MG63 (cell line): ENCODE data around the gene BBS9. TPM values are rescaled to one million over a fixed set of nuclear protein-coding genes. Genes with fewer than 3 reads are reported as not detected.

Experiments
- DNase-seq: peaks from one replicate; pipeline ENCODE4 v3.0.0-alpha.2; 2020
- H3K27me3 ChIP-seq: fragments of 250-450 bp; sonication (Bioruptor Pico); 2 replicates; pipeline ENCODE4 v1.5.1; 2020; ENCODE audit warnings: mild to moderate bottlenecking, moderate library complexity
- H3K36me3 ChIP-seq: fragments of 250-450 bp; sonication (Bioruptor Pico); 2 replicates; pipeline ENCODE4 v1.5.1; 2020; ENCODE audit warnings: mild to moderate bottlenecking, moderate library complexity
- H3K4me3 ChIP-seq: fragments of 250-450 bp; sonication (Bioruptor Pico); 2 replicates; pipeline ENCODE4 v1.5.1; 2020; ENCODE audit warnings: mild to moderate bottlenecking, moderate library complexity
- H3K9me3 ChIP-seq: fragments of 250-450 bp; sonication (Bioruptor Pico); 2 replicates; pipeline ENCODE4 v1.5.1; 2020; ENCODE audit warnings: mild to moderate bottlenecking, moderate library complexity
- total RNA-seq: library from RNA; depleted of rRNA; stranded (reverse); fragments of >200 nt; shearing (Covaris generic); gene quantifications from 2 replicates; pipeline ENCODE4 v1.2.3, GENCODE V29; 2014; ENCODE audit warnings: low replicate concordance

BBS9 gene
- total RNA-seq, 1 experiment from 2014 or later, result 25.7 TPM

DNA sequence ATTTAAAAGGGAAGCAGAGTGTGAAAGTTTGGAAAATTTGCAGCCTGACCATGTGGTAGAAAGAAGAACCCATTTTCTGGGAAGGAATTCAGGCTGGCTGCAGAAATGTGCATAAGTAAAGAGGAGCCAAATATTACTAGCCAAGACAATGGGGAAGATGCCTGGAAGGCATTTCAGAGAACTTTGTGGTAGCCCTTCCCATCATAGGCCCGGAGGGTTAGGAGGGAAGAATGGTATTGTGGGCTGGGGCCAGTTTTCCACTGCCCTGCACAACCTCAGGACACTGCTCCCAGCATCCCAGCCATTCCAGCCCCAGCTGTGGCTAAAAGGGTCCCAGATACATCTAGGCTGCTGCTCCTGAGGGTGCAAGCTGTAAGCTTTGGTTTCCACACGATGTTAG lies 497.5 kb downstream of the BBS9 start:
- Histone ChIP-seq H3K36me3 (no peaks in the 10 kb centered on the region), H3K27me3 (no peaks in the 10 kb centered on the region), H3K9me3 (no peaks in the 10 kb centered on the region), H3K4me3 (no peak overlapping the region)
- DNase-seq, result no peak

- H3K4me3 ChIP-seq, result no peak overlapping the region
- no peaks in the 10 kb centered on the region for H3K27me3 ChIP-seq
- DNase-seq, result no peak
- H3K36me3 ChIP-seq, result no peaks in the 10 kb centered on the region
- no peaks in the 10 kb centered on the region for H3K9me3 ChIP-seq
Observed at GRCh38 chr7:33627741-33628140, 498.4 kb downstream of the BBS9 start.

DNA sequence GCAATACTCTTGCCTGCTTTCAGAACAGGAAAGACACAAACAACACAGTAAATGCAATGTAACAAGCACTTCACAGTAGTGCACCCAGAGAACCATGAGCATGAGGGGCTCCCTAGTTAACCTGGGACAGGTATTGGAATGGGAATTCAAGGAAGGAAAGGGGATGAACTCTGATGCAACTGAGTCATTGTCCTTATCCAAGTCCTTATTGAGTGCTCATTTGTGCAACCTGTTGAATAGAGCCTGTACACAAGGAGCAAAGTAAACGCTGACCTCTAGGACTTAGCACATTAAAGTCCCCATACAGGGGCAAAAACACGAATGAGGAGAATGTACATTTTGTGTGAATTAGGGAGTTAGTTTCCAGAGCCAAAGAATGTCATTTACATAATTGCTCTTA lies 499.5 kb downstream of the BBS9 start:
- H3K4me3 ChIP-seq, result no peak overlapping the region
- no peaks in the 10 kb centered on the region for H3K27me3 ChIP-seq
- no peaks in the 10 kb centered on the region for H3K36me3 ChIP-seq
- no peaks in the 10 kb centered on the region for H3K9me3 ChIP-seq
- no peak for DNase-seq

GRCh38 chr7:33630359-33630758 lies 501.0 kb downstream of the BBS9 start:
- DNase-seq, result no peak
- no peaks in the 10 kb centered on the region for H3K9me3 ChIP-seq
- no peak overlapping the region for H3K4me3 ChIP-seq
- no peaks in the 10 kb centered on the region for H3K36me3 ChIP-seq
- H3K27me3 ChIP-seq, result no peaks in the 10 kb centered on the region

DNA sequence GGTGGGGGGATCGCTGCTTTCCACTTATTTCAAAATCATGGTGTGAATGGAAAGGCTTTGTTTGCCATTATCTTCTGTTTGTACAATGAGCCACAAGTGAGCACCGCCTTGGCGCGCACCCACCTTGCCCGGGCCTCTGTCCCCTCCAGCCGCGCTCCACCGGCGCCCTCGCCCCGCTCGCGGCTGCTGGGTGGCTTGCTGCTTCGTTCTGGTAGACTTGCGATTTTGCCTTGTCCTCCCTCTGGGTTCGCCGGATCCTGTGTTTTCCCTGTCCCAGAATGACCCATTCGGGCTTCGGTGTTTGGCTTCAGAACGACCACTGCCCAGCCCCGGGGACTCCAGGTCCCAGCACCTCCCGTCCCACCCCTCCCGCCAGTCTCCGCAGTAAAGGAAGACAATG lies 503.0 kb downstream of the BBS9 start:
- Histone ChIP-seq H3K36me3 (no peaks in the 10 kb centered on the region), H3K27me3 (no peaks in the 10 kb centered on the region), H3K9me3 (no peaks in the 10 kb centered on the region), H3K4me3 (no peak overlapping the region)
- DNase-seq, result no peak

DNA sequence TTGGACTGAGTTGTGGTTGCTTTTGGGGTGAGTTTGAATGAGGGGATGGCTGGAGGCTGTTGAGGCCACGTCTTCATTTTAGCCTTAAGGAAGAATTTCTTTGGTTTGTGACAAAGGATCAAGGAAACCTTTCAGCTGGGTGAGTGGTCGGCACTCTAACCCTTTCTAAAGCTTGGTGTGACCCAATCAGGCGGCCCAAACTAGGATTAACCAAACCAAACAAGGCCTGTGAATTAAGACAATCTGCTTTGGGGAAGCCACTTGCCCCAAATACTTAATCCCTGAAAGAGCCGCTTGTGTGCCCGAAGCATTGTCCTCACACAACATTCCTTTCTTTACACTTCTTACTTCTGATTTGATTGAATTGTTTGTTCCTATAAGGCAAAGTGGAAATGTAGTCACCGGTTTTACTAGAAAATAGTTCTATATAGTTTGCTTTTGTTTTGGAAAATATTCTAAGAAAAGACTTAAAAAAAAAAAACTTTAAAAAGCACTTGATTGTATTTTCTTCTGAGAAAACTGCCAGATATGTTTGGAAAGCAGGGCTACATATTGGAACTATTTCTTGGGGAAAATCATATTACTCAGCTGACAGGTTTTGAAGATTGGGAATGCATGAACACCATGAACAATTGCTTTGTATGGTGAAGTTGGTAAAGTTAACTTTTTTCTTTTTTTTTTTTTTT lies 503.6 kb downstream of the BBS9 start:
- Histone ChIP-seq H3K27me3 (no peaks in the 10 kb centered on the region), H3K36me3 (no peaks in the 10 kb centered on the region), H3K4me3 (no peak overlapping the region), H3K9me3 (no peaks in the 10 kb centered on the region)
- DNase-seq, result no peak

DNA sequence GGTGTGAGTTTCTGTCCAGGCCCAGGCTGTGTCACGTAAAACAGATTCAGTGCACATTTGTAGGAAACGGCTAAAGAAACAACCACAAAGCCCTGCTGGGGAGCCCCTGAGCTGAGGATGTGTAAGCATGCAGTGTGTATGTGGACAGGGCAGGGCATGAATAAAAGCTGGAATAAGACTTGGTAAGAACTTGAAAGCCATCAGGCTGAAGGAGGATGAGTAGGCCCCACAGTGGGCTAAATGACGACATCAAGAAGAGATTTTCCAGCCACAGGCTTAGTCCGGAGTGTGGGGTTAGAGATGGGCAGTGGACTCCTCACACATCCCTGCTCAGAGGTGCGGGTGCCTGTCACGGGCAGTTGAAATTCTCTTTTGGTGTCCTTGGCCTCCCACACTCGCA lies 505.2 kb downstream of the BBS9 start:
- no peak overlapping the region for H3K4me3 ChIP-seq
- H3K36me3 ChIP-seq, result no peaks in the 10 kb centered on the region; the same call in 1 of the 2 replicates
- no peaks in the 10 kb centered on the region for H3K9me3 ChIP-seq
- no peaks in the 10 kb centered on the region for H3K27me3 ChIP-seq
- DNase-seq, result no peak

DNA sequence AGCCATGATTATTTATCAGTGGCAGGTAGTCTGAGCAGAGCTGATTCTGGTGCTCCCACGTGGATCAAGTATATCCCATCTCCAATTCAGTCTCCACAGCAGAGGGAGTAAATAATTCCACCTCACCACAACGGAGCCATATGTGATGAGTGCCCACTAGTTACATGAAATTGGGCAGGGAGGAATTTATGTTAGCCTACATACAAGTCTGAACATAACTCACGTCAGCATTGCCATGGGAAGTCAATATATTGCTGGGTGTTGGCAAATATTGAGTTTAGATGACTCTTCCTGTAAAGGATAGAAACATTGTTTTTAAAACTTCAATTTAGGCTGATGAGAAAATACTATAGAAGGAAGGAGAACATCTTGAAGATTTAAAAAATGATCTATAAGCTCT lies 507.0 kb downstream of the BBS9 start:
- Histone ChIP-seq H3K4me3 (no peak overlapping the region), H3K27me3 (no peaks in the 10 kb centered on the region), H3K36me3 (no peaks in the 10 kb centered on the region; the same call in 1 of the 2 replicates), H3K9me3 (no peaks in the 10 kb centered on the region)
- no peak for DNase-seq

GRCh38 chr7:33639552-33640197 lies 510.3 kb downstream of the BBS9 start:
- DNase-seq, result no peak

GRCh38 chr7:33640741-33641140 lies 511.4 kb downstream of the BBS9 start:
- peak; percentile 41 for DNase-seq
- no peaks in the 10 kb centered on the region for H3K27me3 ChIP-seq
- H3K36me3 ChIP-seq, result no peaks in the 10 kb centered on the region; the same call in 1 of the 2 replicates
- no peak overlapping the region for H3K4me3 ChIP-seq
- H3K9me3 ChIP-seq, result no peaks in the 10 kb centered on the region

More at GRCh38 chr7:33639552-33640197, 510.3 kb downstream of the BBS9 start:
- Histone ChIP-seq H3K27me3 (no peaks in the 10 kb centered on the region), H3K4me3 (no peak overlapping the region), H3K36me3 (no peaks in the 10 kb centered on the region; the same call in 1 of the 2 replicates), H3K9me3 (no peaks in the 10 kb centered on the region)

DNA sequence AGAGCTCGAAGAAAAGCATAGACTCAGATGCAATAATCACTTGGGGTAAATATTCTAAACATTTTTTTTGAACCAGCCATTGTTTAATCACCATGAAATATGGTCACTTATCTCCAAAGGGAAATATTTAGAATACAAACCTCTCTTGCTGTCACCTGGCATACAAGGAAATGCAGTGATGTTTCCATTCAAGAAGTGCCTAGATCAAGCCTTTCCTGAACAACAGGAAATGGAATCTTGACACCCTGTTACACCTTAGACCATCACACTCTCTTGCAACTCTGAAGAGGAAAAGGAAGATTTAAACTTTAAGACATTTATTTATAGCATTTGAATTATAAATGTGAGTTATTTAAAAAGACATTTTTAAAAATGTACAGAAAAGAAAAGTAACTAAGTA lies 512.9 kb downstream of the BBS9 start:
- peaks cover 2% of the 10 kb centered on the region for H3K36me3 ChIP-seq
- H3K27me3 ChIP-seq, result no peaks in the 10 kb centered on the region
- no peak overlapping the region for H3K4me3 ChIP-seq
- no peak for DNase-seq
- no peaks in the 10 kb centered on the region for H3K9me3 ChIP-seq

- Histone ChIP-seq H3K9me3 (no peaks in the 10 kb centered on the region), H3K4me3 (peak overlapping the region; percentile 12; the same call in 1 of the 2 replicates), H3K36me3 (peaks cover 8% of the 10 kb centered on the region), H3K27me3 (no peaks in the 10 kb centered on the region)
- DNase-seq, result no peak
Observed at GRCh38 chr7:33643530-33643929, 514.2 kb downstream of the BBS9 start.

DNA sequence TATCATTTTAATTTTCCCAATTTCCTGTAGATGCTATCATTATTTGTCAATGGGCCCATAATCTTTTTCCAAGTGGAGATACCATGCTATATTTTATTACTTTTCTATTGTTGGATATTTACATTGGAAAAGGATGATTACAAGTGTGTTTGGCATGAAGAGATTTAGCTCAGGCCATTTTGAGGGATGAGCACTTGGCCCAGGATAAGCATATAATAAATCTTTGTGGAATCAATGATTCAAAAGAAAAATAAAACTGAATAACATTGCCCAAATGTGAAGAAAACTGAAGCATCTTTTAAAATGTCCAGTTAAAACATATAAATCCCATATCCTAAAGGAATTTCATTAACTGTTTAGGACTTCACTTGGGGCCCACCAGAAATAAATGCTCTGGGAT lies 515.1 kb downstream of the BBS9 start:
- peak; percentile 26 for DNase-seq
- H3K4me3 ChIP-seq, result peak overlapping the region; percentile 12; the same call in 1 of the 2 replicates

DNA sequence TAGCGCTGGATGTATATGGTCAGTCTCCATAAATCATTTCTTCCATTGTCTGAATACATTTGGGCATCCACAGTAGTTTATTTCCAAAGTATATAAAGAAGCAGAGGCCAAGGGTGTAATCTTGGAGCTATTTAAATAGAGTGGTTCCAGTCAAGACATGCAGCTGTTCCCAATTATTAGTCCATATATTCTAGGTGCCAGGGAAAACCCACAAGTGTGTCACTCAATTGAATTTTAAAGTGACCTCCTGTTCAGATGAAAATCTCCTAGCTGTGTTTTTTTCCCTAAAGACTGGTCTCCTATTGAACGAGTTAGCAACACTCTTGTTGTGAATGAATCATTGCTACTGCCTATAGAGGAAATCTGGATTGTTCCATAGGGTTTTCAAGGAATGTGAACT lies 515.7 kb downstream of the BBS9 start:
- Histone ChIP-seq H3K9me3 (no peaks in the 10 kb centered on the region), H3K4me3 (no peak overlapping the region), H3K27me3 (no peaks in the 10 kb centered on the region), H3K36me3 (peaks cover 8% of the 10 kb centered on the region)
- peak; percentile 47 for DNase-seq

More for the DNA sequence above, 515.1 kb downstream of the BBS9 start:
- no peaks in the 10 kb centered on the region for H3K9me3 ChIP-seq
- H3K36me3 ChIP-seq, result peaks cover 8% of the 10 kb centered on the region
- H3K27me3 ChIP-seq, result no peaks in the 10 kb centered on the region

- Histone ChIP-seq H3K27me3 (no peaks in the 10 kb centered on the region), H3K4me3 (no peak overlapping the region), H3K36me3 (peaks cover 8% of the 10 kb centered on the region), H3K9me3 (no peaks in the 10 kb centered on the region)
- DNase-seq, result no peak
Observed at GRCh38 chr7:33646166-33646565, 516.8 kb downstream of the BBS9 start.

- Histone ChIP-seq H3K4me3 (no peak overlapping the region), H3K9me3 (no peaks in the 10 kb centered on the region), H3K36me3 (peaks cover 8% of the 10 kb centered on the region), H3K27me3 (no peaks in the 10 kb centered on the region)
- no peak for DNase-seq
Observed at GRCh38 chr7:33646891-33647391, 517.6 kb downstream of the BBS9 start.

DNA sequence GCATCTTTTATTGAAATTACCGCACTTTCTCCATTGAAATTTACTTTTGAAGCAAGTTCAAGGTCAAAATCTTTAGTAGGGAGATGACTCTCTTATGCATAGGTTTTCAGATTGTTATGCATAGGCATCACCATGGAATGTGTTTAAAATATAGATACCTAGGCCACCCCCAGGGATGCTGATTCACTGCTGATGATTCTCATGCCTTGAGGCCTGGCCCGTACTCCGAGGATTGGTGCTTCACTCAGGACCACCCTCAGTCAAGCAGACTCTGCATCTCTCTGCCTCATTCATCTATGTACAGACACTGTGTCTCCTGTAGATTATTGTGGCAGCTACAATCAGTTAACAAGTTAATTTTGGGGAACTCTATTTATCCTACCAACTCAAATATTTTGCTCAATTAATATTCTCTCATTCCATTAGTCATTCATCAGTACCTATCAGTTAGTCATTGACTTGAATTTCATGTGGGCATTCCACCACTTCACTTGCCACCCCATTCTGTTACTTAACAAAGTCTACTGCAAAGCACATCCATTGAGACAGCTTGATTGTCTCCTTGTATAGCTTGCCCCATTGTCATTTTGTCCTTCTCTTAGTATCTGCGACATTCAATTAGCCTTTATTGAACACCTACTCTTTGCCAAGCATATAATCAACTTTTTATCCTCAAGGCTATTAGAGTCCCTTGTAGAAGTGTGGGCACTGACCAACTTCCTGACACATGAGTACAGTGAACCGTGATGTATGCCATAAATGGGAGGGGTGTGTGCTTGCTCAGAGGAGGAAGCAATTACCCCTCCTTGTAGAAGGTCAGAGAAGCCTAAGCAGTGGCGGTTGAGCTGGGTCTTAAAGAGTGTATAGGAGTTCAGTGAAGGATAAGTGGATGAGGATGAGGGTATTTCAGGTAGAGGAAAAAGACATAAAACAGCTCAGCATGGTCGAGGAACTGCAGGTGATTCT lies 520.4 kb downstream of the BBS9 start:
- peak; percentile 9 for DNase-seq
- Histone ChIP-seq H3K9me3 (no peaks in the 10 kb centered on the region), H3K27me3 (no peaks in the 10 kb centered on the region), H3K4me3 (no peak overlapping the region), H3K36me3 (peaks cover 8% of the 10 kb centered on the region)
